Vagina (tissue), 2 donors: ENCODE measurements around the gene GRK4.

Experiments
- POLR2A ChIP-seq, 2 donors: fragments of 450-650 bp; IDR thresholded peaks; one replicate each; pipeline ENCODE4 v1.6.1; 2017; ENCODE audit warnings: antibody characterized with exemption in 2 of 2, mild to moderate bottlenecking in 2 of 2, moderate library complexity in 2 of 2
- POLR2AphosphoS5 ChIP-seq, 2 donors: sonication (generic); formaldehyde crosslinking; IDR thresholded peaks; one replicate each; pipeline ENCODE4 v1.9.0; 2017; ENCODE audit warnings: antibody characterized with exemption in 2 of 2, mild to moderate bottlenecking in 2 of 2, low read depth in 1 of 2; ENCODE audit not compliant: insufficient read depth in 1 of 2
- TF ChIP-seq, protein P1 (sequence below), 3 experiments: fragments of 450-650 bp in 2 of 3; fragments of 200-600 bp in 1 of 3; sonication (generic) in 1 of 3; IDR thresholded peaks; one replicate each; pipeline ENCODE4 v1.5.1; 2017 to 2019; ENCODE audit warnings: antibody characterized with exemption in 3 of 3, mild to moderate bottlenecking in 2 of 3, moderate library complexity in 2 of 3

DNA sequence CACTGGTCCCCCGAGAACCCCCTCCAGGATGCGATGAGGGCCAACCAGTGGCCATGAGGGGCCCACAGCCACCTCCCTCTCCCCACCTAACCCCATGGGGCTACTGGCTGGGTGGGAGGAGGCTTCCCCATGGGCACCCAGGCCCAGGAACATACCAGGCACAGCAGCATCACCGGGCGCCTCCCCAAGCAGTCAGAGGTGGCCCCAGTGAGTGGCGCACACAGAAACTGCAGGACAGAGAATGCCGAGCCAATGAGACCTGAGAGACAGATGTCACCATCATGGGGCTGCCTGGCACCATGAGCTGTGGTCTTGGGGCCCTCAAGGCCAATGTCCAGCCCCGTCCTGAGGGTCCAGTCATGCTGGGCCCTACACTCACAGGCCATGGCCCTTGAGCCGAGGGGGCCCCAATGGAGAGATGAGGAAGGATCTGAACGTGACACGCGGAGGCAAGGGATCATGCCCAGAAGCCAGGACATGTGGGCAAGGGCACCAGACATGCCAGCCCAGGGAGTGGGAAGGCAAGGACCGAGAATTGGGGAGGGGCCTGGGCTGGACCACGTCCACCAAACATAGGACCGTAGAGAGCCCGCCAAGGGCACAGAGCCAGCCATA is 30.3 kb upstream of the GRK4 start:
- TF ChIP-seq, protein P1, sequence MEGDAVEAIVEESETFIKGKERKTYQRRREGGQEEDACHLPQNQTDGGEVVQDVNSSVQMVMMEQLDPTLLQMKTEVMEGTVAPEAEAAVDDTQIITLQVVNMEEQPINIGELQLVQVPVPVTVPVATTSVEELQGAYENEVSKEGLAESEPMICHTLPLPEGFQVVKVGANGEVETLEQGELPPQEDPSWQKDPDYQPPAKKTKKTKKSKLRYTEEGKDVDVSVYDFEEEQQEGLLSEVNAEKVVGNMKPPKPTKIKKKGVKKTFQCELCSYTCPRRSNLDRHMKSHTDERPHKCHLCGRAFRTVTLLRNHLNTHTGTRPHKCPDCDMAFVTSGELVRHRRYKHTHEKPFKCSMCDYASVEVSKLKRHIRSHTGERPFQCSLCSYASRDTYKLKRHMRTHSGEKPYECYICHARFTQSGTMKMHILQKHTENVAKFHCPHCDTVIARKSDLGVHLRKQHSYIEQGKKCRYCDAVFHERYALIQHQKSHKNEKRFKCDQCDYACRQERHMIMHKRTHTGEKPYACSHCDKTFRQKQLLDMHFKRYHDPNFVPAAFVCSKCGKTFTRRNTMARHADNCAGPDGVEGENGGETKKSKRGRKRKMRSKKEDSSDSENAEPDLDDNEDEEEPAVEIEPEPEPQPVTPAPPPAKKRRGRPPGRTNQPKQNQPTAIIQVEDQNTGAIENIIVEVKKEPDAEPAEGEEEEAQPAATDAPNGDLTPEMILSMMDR (IDR thresholded peaks at IDR 0.05), result no peak
- TF ChIP-seq POLR2AphosphoS5 (IDR thresholded peaks at IDR 0.05; ENCODE audit: insufficient read depth in 1 of 2, low read depth in 1 of 2) (no peak), POLR2A (IDR thresholded peaks at IDR 0.05) (no peak)
